GM18868 (cell line): ENCODE measurements around the gene SLC16A10.
"Not testable (repeated sequence)": the region's sequence is repeated elsewhere in the genome, so short reads cannot be mapped to it uniquely, and the experiment has no call there.

Experiments used
- ATAC-seq: cut with Tn5 transposase; IDR thresholded peaks from one replicate; pipeline ENCODE4 v1.9.1; 2021; ENCODE audit warnings: mild to moderate bottlenecking, moderate library complexity; ENCODE audit not compliant: unreplicated experiment

SLC16A10 gene

DNA sequence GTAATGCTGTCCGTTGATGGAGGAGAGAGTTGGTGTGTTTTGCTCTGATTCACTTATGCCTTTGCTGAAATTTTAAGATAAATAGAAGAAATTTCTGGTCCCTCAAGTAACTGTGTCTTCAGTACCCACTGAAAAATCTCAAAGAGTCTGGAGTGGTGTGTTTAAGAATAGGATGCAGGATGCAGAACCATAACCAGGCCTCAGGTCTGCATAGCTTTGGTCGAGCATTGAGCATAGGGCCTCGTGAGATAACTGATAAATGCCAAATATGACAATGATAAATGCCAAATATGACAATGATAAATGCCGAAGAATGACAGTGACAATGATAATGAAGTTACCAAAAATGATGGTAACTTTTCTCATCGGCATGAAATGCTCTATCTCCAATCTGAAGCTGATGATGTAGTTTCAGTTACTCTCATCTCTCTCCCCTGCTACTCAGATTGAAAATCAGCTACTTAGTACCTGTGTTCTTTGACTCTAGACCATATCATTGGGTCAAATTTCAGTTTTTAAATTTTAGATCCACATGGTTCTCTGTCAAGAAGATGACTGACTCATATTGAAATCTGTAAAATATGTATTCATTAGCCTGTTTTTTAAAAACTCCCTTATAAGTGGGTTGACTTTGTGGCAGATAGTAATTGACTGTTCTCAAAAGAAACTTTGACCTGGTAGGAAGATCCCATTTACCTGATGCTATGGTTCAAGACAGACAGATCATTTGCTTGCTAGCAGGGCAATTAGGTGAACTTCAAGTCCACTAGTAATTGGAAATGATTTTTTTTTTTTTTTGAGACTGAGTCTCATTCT, 96.6 kb downstream of the SLC16A10 start:
- peak; percentile 94 for ATAC-seq

DNA sequence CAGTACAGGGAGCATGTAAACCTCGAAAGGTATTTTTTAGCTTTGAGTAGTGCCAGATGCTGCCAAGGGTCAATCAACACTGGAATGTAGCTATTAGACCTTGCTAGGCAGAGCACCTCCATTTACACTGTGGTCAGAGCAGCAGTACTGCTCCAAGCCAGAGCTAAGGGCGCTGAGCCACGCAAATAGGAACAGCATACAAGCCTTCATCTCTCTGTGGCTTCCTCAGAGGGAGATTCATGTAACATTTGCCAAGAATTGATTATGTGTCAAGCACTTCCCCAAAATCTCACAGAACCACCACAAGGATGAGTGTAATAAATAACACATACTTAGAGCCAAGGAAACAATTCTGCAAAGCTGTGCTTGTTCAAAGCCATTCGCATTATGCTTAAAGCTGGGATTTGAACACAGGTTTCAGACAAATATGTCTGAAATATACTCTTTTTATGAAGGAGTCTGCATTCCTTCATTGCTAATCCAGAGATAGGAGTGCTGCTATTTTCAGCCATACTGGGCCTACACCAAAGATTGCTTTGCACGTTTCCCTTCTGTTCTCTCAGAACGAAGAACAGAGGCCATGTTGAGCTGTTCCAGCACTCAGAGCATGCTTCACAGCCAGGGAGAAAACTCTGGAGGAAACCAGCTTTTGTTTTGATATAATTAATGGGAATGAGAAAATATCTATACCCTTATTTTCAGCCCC, 97.7 kb downstream of the SLC16A10 start:
- ATAC-seq: no peak

DNA sequence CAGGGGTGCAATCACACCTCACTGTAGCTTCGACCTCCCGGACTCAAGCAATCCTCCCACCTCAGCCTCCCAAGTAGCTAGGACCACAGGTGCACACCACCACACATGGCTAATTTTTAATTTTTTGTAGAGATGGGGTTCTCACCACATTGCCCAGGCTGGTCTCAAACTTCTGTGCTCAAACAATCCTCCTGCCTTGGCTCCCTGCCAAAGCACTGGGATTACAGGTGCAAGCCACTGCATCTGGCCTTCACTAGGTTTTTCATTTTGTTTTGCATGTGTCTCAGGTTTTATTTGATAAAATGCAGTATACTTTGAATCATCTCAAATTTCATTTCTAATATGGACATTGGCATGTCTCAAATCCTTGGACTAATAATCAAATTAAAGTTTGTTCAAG, 98.7 kb downstream of the SLC16A10 start:
- ATAC-seq: no peak

DNA sequence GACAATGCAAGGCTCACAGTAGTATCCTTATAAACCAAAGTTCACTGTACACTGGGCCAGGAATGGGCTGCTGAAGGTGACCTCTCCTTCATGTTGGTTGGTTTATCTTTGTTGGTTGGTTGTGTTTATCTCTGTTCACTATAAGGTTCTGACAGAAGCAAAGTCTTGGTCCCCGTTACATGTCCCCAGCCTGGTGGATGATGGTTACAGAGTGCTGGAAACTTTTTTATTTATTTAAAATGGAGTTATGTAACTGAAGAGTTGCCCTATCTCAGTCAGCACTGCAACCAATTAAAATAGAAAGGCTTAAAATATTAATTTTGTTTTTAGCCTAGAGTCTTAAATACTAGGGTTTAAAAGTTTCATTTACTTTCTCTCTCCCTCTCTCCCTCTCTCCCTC, 100.6 kb downstream of the SLC16A10 start:
- ATAC-seq: no peak

DNA sequence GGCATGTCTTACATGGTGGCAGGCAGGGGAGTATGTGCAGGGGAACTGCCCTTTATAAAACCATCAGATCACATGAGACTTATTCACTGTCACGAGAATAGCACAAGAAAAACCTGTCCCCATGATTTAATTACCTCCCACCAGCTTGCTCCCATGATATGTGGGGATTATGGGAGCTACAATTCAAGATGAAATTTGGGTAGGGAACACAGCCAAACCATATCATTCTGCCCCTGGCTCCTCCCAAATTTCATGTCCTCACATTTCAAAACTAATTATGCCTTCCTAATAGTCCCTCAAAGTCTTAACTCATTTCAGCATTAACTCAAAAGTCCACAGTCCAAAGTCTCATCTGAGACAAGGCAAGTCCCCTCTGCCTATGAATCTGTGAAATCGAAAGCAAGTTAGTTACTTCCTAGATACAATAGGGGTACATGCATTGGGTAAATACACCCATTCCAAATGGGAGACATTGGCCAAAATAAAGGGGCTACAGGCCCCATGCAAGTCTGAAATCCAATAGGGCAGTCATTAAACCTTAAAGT, 102.4 kb downstream of the SLC16A10 start:
- not testable (repeated sequence) for ATAC-seq

DNA sequence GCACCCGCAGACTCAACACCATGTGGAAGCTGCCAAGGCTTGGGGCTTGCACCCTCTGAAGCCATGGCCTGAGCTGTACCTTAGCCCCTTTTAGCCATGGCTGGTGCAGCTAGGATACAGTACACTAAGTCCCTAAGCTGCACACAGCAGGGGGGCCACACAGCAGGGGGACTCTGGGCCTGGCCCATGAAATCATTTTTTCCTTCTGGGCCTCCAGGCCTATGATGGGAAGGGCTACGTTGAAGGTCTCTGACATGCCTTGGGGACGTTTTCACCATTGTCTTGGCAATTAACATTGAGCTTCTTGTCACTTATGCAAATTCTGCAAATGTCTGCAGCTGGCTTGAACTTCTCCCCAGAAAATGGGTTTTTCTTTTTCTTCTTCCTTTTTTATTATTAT, 103.3 kb downstream of the SLC16A10 start:
- no peak for ATAC-seq

DNA sequence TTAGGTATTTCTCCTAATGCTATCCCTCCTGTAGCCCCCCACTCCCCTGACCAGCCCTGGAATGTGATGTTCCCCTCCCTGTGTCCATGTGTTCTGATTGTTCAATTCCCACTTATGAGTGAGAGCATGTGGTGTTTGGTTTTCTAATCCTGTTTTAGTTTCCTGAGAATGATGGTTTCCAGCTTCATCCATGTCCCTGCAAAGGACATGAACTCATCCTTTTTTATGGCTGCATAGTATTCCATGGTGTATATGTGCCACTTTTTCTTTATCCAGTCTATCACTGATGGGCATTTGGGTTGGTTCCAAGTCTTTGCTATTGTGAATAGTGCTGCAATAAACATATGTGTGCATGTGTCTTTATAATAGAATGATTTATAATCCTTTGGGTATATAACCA, 103.8 kb downstream of the SLC16A10 start:
- ATAC-seq: not testable (repeated sequence)

DNA sequence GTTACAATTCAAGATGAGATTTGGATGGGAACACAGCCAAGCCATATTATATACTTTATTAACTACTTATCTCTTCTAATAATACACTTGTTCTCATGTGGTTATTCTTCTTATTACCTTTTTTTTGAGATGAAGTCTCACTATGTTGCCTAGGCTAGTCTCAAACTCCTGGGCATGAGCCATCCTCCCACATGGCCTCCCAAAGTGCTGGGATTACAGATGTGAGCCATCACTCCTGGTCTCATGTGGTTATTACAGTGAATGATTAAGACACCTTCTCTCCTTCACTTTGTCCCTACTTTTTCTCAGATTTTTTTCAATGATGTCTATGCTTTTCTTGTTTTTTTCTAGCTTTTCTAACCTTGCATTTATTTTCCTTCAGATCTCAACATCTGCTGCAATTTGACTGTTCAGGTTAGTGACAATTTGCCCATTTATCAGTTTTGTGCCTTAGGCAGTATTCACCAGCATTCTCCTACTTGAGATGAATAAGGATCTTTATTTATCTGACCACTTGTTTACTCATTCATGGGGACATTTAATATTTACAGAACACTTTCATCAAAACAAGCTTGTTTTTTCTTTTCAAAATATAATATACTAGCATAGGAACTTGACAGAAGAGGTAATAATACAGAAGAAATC, 105.7 kb downstream of the SLC16A10 start:
- ATAC-seq: no peak

DNA sequence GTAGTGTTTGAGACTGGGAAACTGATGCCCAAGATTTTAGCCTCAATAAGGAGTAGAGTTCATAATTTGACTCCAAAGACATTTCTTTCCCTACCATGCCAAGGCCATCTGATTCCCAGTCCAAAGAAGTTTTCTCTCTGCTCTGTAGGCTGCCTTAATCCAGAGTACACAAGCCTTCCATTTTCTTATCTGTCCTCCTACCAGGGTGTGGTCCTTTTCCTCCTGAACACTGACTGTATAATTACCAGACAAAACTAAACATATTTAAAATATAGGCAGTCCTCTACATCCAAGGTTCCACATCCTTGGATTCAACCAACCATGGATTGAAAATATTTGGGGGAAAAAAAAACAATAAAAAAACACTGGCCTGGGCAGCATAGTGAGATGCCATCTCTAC, 108.4 kb downstream of the SLC16A10 start:
- ATAC-seq: no peak

DNA sequence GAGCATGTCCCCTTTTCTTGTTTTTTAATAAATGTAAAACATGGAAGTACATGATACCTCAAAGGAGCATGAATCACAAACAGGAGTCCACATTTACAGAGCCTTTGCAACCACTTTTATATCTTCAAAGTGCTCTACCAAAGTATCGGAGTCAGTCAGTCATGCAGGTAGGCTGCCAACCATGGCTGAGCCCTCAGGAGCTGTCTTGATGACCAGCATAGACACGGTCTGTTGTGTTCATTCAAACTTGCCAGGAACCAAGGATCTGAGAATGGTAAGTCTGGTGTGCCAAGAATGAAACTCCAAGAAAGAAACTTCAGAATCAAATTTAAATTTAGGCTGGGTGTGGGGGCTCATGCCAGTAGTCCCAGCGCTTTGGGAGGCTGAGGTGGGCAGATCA, 111.5 kb downstream of the SLC16A10 start:
- no peak for ATAC-seq

DNA sequence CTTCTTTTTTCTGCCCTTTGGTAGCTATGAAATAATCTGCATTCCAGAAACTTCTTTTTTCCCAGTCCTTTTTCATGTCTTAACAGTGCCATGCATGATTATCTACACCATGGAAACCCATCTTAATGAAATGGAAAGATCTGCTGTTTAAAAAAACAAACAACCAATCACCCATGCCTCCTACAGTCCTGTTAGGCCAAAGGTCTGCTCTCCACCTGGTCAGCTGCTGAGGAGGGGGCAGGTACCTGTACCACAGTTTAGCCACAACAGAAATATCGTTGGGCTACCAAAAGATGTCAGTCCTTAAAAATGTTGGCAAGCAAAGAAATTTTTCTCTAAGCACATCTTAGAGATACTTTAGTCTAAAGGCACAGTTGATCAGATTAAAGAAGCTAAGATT, 112.6 kb downstream of the SLC16A10 start:
- no peak for ATAC-seq

DNA sequence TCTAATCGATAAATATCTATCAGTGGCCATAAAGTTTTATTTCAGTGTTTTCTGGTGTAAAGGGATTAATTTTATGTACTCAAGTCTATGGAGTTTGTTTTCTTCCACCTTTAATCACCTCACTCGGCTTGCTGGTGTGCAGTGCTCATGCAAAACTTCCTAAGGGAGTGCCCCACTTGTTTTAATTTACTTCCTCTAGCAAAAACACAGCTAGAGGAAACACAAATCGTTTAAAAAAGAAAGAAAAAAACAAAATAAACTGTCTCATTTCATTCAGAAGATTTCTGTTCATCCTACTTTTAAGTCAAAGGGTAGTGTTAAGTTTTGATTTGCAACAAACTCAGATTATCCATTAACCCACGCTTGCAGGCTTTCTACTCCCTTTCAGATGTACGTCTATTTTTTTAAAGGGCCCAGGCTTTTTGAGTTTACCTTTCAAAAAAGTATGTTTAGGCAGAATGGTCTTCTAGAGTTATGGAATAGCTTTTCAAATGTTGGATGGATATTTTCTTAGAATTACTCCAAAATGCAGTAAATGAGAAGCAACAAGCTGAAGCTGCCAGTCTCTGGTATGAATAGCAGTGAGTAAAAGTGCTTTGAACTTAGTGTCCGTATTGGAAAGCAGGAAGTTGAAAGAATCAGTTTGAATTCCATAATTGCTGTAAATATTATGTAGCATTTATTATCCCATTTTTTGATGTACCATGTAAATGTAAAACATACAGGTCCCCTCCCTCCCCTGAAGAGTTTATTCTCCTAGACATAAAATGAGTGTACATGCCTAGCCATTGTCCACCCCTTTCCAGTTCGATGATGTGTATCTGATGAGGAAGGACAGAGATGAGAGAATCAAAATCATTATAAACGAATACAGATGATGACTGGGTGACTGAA, 113.3 kb downstream of the SLC16A10 start:
- no peak for ATAC-seq

DNA sequence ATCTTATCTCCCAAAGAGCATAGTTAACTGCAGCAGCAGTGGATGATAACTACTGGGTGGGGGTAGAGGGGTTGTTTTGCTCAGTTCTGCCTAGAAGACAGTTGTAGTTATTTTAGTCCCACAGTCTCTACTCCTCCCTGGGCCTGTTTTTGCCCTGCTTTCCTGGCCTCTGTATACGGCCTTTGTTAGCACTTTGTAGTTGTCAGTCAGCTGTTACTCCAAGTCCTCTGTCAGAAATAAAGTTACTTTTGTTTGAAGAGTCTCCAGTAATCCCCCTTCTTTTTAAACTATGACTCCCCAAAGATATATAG, 113.9 kb downstream of the SLC16A10 start:
- ATAC-seq: no peak

DNA sequence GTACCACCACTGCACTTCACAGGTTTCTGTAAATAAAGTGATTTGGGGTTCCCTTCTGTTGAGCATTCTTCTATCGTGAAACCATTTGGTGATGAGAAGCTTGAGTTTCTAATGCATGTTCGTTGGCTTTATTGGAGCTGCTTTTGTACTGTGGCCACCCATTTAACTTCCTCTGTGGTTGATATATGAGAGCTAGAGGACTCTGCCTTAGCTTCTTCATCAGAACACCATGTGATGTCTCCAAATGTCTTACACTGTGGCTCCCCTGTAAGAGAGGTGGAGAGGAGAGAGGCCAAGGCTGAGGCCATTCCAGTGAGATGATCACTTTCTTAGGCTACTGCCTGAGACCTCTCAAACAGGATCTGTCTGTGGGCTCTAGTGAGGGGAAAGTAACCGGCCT, 114.5 kb downstream of the SLC16A10 start:
- ATAC-seq: no peak

DNA sequence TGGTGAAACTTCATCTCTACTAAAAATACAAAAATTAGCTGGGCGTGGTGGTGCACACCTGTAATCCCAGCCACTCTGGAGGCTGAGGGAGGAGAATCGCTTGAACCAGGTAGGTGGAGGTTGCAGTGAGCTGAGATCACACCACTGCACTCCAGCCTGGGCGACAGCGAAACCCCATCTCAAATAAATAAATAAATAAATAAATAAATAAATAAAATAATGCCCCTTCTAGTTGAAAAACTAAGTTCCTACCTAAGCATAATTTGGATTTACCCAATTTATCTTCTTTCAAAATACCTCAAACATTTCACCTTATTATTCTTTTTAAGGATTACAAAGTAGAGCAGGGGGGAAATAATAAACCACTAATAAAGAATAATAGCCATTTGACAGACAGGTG, 116.2 kb downstream of the SLC16A10 start:
- not testable (repeated sequence) for ATAC-seq

DNA sequence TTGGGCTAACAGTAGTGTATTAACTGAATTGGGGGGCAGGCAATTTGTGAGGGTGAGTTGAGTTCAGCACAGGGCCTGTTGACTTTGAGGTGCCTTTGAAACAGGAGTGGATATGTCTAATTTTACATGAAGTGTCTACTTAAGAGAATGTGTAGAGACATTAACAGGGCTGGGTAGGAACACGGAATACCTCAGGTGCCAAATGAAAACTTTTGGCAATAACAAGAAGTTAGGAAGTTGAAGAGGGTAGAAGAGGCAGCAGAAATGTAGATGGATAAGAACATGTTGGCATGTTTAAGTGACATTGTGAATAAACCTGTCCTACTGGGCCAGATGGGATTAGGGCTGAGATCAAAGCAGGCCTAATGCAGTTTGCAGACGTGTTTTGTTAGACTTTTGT, 117.0 kb downstream of the SLC16A10 start:
- ATAC-seq: no peak

DNA sequence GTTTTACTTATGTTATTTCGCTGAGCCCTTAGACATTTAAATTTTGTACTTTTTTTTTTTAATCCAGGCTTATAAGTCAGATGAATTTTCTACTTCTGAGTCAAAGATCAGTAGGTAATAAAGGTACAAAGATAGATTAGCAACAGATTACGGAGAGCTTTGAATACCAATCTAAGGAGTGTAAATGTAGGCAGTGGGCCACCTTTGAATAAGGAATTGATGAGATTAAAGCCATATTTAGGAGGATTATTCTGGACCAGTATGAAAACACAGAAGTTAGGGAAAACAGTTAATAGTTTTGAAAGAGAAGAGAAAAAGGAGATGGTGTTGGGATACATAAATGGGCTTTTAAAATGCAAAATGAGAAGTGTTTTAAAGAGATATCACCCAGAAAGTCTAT, 117.6 kb downstream of the SLC16A10 start:
- no peak for ATAC-seq

DNA sequence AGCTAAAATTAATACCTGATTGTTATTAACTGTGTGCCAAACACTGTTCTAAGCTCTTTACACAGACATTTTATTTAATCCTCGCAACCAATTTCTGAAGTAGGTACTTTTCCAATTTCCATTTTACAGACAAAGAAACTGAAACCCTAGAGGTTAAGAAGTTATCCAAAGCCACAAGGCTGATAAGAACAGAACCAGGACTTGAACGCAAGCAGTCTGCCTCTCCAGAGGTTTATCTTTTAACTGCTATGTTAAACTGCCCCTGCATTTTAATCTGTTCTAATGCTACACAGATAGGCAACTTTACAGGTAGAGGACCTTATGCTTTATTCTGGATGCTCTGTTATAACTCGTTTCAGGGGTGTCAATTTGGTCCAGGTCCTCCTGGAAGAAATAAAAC, 118.2 kb downstream of the SLC16A10 start:
- no peak for ATAC-seq

DNA sequence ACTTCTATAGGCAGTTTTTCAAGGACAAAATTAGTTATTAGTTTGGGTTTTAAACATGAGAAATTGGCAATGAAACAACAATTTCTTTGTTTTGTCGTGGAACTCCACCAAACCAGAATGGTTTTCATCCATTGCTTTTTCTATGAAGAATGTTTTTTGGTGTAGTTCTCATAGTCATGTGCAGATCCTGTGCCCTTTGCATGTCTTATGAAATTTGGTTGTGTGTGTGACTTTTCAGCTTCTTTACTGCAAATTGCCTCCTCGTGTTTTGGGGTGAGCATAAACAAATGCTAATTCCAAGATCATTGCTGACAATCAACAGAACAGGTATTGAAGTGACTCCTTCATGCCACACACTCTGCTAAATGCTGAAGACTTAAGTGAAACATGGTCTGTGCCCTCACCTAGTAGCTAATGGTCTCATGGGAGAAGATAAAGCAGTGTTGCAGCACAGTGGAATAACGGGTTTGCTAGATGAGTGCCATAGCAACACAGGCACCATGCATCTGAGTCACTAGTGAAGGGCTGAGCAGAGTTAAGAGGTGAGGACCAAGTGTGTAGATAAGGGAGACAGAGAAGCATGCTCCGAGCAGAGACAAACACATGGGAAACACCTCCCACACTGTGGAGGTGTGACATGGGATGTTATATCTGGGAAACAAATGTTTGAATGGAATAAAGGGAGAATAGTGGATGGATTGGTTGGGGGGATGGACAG, 120.0 kb downstream of the SLC16A10 start:
- ATAC-seq: no peak

DNA sequence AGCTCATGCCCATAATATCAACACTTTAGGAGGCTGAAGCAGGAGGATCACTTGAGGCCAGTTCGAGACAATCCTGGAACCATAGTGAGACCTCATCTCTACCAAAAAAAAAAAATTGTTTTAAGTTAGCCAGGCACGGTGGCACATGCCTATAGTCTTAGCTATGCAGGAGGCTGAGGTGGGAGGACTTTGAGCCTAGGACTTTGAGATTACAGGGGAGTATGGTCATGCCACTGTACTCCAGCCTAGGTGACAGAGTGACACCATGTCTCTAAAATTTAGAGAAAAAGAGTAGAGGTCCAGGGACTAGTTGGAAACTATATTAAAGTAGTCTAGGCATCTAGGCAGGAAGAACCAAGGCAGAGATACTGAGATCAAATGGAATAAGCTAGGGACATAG, 121.6 kb downstream of the SLC16A10 start:
- ATAC-seq: no peak
